Cardiac muscle cell (in vitro differentiated cells and primary cell): ENCODE measurements around the gene TMED10. TPM values are rescaled to one million over a fixed set of nuclear protein-coding genes. Genes with fewer than 3 reads are reported as not detected.
"Not testable (repeated sequence)": the region's sequence is repeated elsewhere in the genome, so short reads cannot be mapped to it uniquely, and the experiment has no call there.

ENCODE experiments used
- DNase-seq, 2 donors: peaks; one replicate each; pipeline versions ENCODE4 v3.0.0 to v3.0.0-alpha.2; 2010 to 2017; ENCODE audit warnings: low read depth in 1 of 2, low spot score in 1 of 2
- H3K27ac ChIP-seq: fragments of 200-600 bp; sonication (generic); 2 replicates; pipeline ENCODE4 v1.5.1; 2016
- H3K27me3 ChIP-seq: fragments of 200-600 bp; sonication (generic); 2 replicates; pipeline ENCODE4 v1.6.0; 2016; ENCODE audit warnings: control low read depth
- H3K36me3 ChIP-seq: fragments of 200-600 bp; sonication (generic); 2 replicates; pipeline ENCODE4 v1.5.1; 2016; ENCODE audit warnings: control low read depth
- H3K4me1 ChIP-seq: fragments of 200-600 bp; sonication (generic); 2 replicates; pipeline ENCODE4 v1.8.1; 2017; ENCODE audit warnings: low read depth, mild to moderate bottlenecking, mixed run types
- H3K4me3 ChIP-seq: fragments of 200-600 bp; sonication (generic); 2 replicates; pipeline ENCODE4 v1.5.1; 2016; ENCODE audit warnings: mild to moderate bottlenecking
- H3K9me3 ChIP-seq: fragments of 200-600 bp; sonication (generic); 2 replicates; pipeline ENCODE4 v1.5.1; 2017; ENCODE audit warnings: low read depth, mild to moderate bottlenecking, control low read depth
- CTCF ChIP-seq: IDR thresholded peaks from 2 replicates; pipeline ENCODE4 v1.5.1; 2012; ENCODE audit warnings: low read depth, mild to moderate bottlenecking, low read length
- polyA plus RNA-seq: library from polyadenylated mRNA; unstranded; fragments of >200 nt; fragmentation: Nextera tagmentation; extraction: Ambion mirVana; gene quantifications from 2 replicates; pipeline ENCODE4 v1.2.1, GENCODE V29; 2016
- total RNA-seq: library from RNA; depleted of rRNA; stranded (reverse); fragments of >200 nt; gene quantifications from 2 replicates; pipeline ENCODE4 v1.2.3, GENCODE V29; 2016

TMED10 gene
- total and polyA plus RNA-seq, 2 experiments from 2014 or later = 158 to 295 TPM

- Histone ChIP-seq H3K36me3 (peaks cover 5% of the 10 kb centered on the region), H3K4me3 (no peak overlapping the region), H3K9me3 (no peaks in the 10 kb centered on the region), H3K27me3 (no peaks in the 10 kb centered on the region), H3K27ac (no peak overlapping the region), H3K4me1 (peaks cover 4% of the 10 kb centered on the region)
- no peak for TF ChIP-seq CTCF
- DNase-seq = no peak
Measured at GRCh38 chr14:75153295-75153694, 23.1 kb downstream of the TMED10 start.

- Histone ChIP-seq H3K27me3 (no peaks in the 10 kb centered on the region), H3K4me1 (peaks cover 9% of the 10 kb centered on the region), H3K27ac (no peak overlapping the region), H3K4me3 (no peak overlapping the region), H3K9me3 (no peaks in the 10 kb centered on the region), H3K36me3 (peaks cover 6% of the 10 kb centered on the region)
- no peak for TF ChIP-seq CTCF
- no peak for DNase-seq
Measured at GRCh38 chr14:75151851-75152250, 24.6 kb downstream of the TMED10 start.

- not testable (repeated sequence) for H3K36me3 ChIP-seq, DNase-seq, H3K27me3 ChIP-seq, H3K9me3 ChIP-seq, H3K4me3 ChIP-seq, H3K4me1 ChIP-seq
- H3K27ac ChIP-seq = peak overlapping the region; percentile 24
Measured at GRCh38 chr14:75150637-75151036, 25.8 kb downstream of the TMED10 start.

- Histone ChIP-seq H3K36me3 (peaks cover 9% of the 10 kb centered on the region), H3K4me1 (peaks cover 9% of the 10 kb centered on the region), H3K27ac (peak overlapping the region; percentile 24), H3K27me3 (no peaks in the 10 kb centered on the region), H3K4me3 (no peak overlapping the region), H3K9me3 (no peaks in the 10 kb centered on the region)
- peak in 1 of 2 donors; percentile 54 for DNase-seq
- TF ChIP-seq CTCF = no peak
Measured at GRCh38 chr14:75150150-75150549, 26.3 kb downstream of the TMED10 start.

GRCh38 chr14:75147423-75148071 lies 28.9 kb downstream of the TMED10 start:
- peaks cover 13% of the 10 kb centered on the region for H3K36me3 ChIP-seq
- no peaks in the 10 kb centered on the region for H3K9me3 ChIP-seq
- H3K27me3 ChIP-seq = no peaks in the 10 kb centered on the region
- H3K4me1 ChIP-seq = peaks cover 9% of the 10 kb centered on the region
- no peak overlapping the region for H3K4me3 ChIP-seq
- H3K27ac ChIP-seq = peak overlapping the region; percentile 87
- peak; percentile 77 to 99 for DNase-seq
- TF ChIP-seq CTCF = peak; percentile 76

- no peaks in the 10 kb centered on the region for H3K27me3 ChIP-seq
- peaks cover 9% of the 10 kb centered on the region for H3K4me1 ChIP-seq
- no peaks in the 10 kb centered on the region for H3K9me3 ChIP-seq
- H3K4me3 ChIP-seq = no peak overlapping the region
- H3K27ac ChIP-seq = no peak overlapping the region
- peak in 1 of 2 donors; percentile 83 for DNase-seq
- TF ChIP-seq CTCF = no peak
- peaks cover 9% of the 10 kb centered on the region for H3K36me3 ChIP-seq
Measured at GRCh38 chr14:75144944-75145343, 31.5 kb downstream of the TMED10 start.
